Measurements from ENCODE around the gene WSCD2.

DNA sequence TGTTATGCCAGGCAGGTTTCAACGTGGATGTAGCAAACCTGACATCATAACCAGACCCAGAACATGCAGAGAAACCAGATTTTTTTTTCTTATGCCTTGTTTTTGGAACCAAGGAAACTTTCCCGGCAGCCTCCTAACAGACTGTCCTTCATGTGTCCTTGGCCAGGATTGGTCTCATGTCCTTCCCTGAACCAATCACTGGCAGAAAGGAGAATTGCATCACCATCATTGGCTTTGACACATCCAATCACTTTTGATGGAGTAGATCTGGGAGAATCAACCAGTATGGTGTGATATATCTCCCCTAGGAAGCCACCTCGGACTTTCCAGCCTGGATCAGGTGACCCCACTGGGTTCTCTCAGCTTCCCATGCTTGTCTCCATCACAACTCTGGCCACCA is 25.6 kb upstream of the WSCD2 start:
- TF ChIP-seq, protein P1, sequence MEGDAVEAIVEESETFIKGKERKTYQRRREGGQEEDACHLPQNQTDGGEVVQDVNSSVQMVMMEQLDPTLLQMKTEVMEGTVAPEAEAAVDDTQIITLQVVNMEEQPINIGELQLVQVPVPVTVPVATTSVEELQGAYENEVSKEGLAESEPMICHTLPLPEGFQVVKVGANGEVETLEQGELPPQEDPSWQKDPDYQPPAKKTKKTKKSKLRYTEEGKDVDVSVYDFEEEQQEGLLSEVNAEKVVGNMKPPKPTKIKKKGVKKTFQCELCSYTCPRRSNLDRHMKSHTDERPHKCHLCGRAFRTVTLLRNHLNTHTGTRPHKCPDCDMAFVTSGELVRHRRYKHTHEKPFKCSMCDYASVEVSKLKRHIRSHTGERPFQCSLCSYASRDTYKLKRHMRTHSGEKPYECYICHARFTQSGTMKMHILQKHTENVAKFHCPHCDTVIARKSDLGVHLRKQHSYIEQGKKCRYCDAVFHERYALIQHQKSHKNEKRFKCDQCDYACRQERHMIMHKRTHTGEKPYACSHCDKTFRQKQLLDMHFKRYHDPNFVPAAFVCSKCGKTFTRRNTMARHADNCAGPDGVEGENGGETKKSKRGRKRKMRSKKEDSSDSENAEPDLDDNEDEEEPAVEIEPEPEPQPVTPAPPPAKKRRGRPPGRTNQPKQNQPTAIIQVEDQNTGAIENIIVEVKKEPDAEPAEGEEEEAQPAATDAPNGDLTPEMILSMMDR (IDR thresholded peaks at IDR 0.05): no peak
- TF ChIP-seq EP300 (IDR thresholded peaks at IDR 0.05; ENCODE audit: borderline replicate concordance in 1 of 2, low read depth in 1 of 2, low read length in 1 of 2) (no peak), GABPA (IDR thresholded peaks at IDR 0.05; ENCODE audit: low read depth) (no peak)

Measured in SK-N-SH (cell line).